A673 (cell line): Measurements from ENCODE around the gene HMGB2.

Source experiments
- CTCF ChIP-seq: fragments of 300-800, 200-600 bp; sonication (generic); conservative IDR thresholded peaks from 2 replicates; pipeline ENCODE4 v1.5.1; 2017; ENCODE audit warnings: low read depth, mild to moderate bottlenecking, antibody characterized with exemption, low read length, moderate library complexity, mixed read lengths
- EZH2 ChIP-seq: fragments of 200-600 bp; sonication (generic); IDR thresholded peaks from 2 replicates; pipeline ENCODE4 v1.6.1; 2017; ENCODE audit warnings: borderline replicate concordance, low read depth, mild to moderate bottlenecking, mixed read lengths, antibody characterized with exemption, low read length; ENCODE audit not compliant: poor library complexity, severe bottlenecking

DNA sequence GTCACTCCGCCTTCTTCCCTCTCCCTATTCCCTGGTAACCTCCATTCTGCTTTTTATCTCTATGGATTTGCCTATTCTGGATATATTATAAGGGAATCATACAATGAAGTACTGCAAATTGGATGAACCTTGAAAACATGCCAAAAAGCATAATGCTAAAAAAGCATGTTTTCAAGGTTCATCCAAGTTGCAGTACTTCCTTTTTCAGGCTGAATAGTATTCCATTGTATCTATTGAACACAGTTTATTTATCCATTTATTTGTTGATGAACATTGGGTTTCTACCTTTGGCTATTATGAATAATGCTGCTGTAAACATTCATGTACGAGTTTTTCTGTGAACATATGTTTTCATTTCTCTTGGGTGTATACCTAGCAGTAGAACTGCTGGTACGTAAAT, 45.8 kb upstream of the HMGB2 start:
- TF ChIP-seq CTCF: no peak
- TF ChIP-seq EZH2: no peak
